ENCODE measurements around the gene RPS26.
A peak's percentile ranks its signal among the peaks of the same experiment; 100 is the strongest.

Gene RPS26

DNA sequence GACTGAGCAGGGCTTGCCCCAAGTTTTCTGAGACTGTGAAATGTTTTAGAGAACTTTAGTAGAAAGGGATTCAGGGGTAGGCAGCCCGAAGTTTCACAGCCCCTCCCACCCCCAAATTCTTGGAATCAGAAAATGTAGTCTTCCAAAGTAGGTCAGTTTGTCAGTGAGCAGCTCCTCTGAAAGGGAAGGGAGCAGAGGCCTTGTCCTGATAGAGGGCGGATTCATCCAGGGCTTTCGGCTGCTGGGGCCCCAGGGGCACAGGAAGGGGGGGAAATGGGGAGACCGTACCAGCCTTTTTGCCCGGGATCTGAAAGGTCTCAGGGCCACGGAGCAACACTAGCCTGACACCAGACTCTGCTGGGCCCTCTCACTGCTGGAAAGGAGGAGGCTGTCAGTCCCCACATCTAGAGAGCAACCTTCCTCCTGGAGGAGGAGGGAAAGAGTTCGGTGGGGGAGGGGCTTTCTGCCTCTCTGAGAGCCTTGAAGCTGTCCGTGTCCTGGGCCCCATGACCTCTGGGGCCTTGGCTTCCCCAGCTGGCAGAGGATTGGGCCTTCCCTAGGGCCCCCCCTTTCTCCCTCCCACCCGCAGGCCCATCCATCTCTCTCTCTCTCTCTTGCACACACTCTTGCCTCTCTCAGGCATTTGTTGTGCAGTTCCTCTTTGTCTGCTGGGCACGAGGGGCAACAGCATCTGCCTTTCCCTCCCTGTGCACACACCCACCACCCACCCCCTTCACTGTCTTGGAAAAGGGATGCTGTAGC, 21.1 kb upstream of the RPS26 start, which contains the start of gene IKZF4:
IKZF4 (plus strand) TSS at position 621 of the 762 bp plus-strand sequence. CDS start 451 bp downstream, outside the sequence.
- Histone ChIP-seq H3K27me3 (ENCODE audit: control insufficient read depth in 5 of 5, insufficient read depth in 4 of 5, low read length in 5 of 5) (no peaks in the 10 kb centered on the region), H3K9me3 (ENCODE audit: control insufficient read depth in 5 of 5, low read length in 5 of 5) (no peaks in the 10 kb centered on the region), H3K27ac (ENCODE audit: low read depth, low read length) (peak within 1 kb of the TSS; percentile 58), H3K4me1 (ENCODE audit: control insufficient read depth in 5 of 5, insufficient read depth in 5 of 5, low read length in 5 of 5) (peaks cover 0 to 23% (median 18%) of the 10 kb centered on the region in 5 donors), H3K36me3 (ENCODE audit: control insufficient read depth in 5 of 5, insufficient read depth in 5 of 5, low read length in 5 of 5) (peaks cover 0 to 27% (median 13%) of the 10 kb centered on the region in 5 donors), H3K4me3 (ENCODE audit: low read depth in 1 of 5, low read length in 5 of 5) (peak within 1 kb of the TSS; percentile 10 to 64 (median 36)), H3K9ac (ENCODE audit: low read length in 5 of 5) (peak within 1 kb of the TSS in 3 of 5 donors; percentile 37 to 72 (median 52))

DNA sequence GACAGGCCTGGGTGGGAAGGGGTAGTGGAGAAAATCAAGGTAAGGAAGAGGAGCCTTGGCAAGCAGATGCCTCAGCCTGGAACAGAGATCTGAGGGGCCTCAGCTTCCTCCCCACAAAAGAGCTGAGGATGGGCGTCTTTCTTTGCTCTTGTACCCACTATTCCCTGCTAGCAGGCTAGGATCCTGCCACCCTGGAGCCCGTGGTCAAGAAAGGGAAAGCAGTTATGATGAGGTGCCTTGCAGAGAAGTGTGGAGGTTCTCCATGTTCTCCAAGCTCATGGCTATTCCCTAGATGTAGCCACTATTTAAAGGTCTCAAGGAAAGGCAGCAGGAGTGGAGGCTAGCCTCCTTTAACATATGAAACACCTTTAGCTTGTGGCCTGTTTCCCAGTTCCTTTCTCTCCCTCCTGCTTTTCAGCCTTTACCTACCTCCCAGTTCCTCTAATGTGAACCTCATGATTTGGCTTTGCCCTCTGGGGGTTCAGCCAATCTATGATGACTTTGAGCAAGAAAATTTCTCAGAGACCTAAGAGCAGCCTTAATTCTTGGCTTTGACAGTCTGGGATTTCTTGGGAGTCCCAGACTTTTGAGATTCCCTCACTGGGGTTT, 19.7 kb upstream of the RPS26 start:
- H3K9ac ChIP-seq (ENCODE audit: low read length in 5 of 5) = peak overlapping the region in 4 of 5 donors; percentile 4 to 52 (median 28)
- peaks cover 0 to 38% (median 16%) of the 10 kb centered on the region in 5 donors for H3K36me3 ChIP-seq (ENCODE audit: control insufficient read depth in 5 of 5, insufficient read depth in 5 of 5, low read length in 5 of 5)
- peaks cover 0 to 23% (median 18%) of the 10 kb centered on the region in 5 donors for H3K4me1 ChIP-seq (ENCODE audit: control insufficient read depth in 5 of 5, insufficient read depth in 5 of 5, low read length in 5 of 5)
- no peaks in the 10 kb centered on the region for H3K9me3 ChIP-seq (ENCODE audit: control insufficient read depth in 5 of 5, low read length in 5 of 5)
- no peaks in the 10 kb centered on the region for H3K27me3 ChIP-seq (ENCODE audit: control insufficient read depth in 5 of 5, insufficient read depth in 4 of 5, low read length in 5 of 5)
- H3K4me3 ChIP-seq (ENCODE audit: low read depth in 1 of 5, low read length in 5 of 5) = peak overlapping the region; percentile 10 to 64 (median 36)
- H3K27ac ChIP-seq (ENCODE audit: low read depth, low read length) = peak overlapping the region; percentile 37

DNA sequence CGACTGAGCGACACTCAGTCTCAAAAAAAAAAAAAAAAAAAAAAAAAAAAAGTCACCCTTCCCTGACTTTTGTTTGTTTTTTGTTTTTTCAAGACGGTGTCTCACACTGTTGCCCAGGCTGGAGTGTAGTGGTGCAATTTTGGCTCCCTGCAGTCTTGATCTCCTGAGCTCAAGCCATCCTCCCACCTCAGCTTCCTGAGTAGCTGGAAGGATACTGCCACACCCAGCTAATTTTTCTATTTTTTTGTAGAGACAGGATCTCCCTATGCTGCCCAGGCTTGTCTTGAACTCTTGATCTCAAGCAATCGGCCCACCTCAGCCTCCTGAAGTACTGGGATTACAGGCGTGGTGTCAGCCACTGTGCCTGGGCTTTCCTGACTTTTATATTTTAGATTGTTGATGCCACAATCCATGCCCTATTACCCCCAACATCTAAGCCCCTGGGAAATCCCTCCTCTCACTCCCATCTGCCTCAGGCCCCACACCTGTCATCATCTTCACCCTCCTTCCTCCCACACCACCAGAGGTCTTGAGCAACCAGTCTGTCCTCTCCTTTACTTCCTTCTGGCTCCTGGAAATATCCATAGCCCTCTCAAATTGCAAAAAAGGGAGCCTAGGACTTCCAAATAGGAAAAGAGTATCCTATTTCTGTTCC, 13.1 kb upstream of the RPS26 start:
- no peaks in the 10 kb centered on the region for H3K27me3 ChIP-seq (ENCODE audit: control insufficient read depth in 5 of 5, insufficient read depth in 4 of 5, low read length in 5 of 5)
- H3K4me1 ChIP-seq (ENCODE audit: control insufficient read depth in 5 of 5, insufficient read depth in 5 of 5, low read length in 5 of 5) = peaks cover 0 to 11% (median 4%) of the 10 kb centered on the region in 5 donors
- H3K9ac ChIP-seq (ENCODE audit: low read length in 5 of 5) = peak overlapping the region in 2 of 5 donors; percentile 6 to 52
- no peaks in the 10 kb centered on the region for H3K9me3 ChIP-seq (ENCODE audit: control insufficient read depth in 5 of 5, low read length in 5 of 5)
- no peak overlapping the region for H3K4me3 ChIP-seq (ENCODE audit: low read depth in 1 of 5, low read length in 5 of 5)
- peak overlapping the region; percentile 21 for H3K27ac ChIP-seq (ENCODE audit: low read depth, low read length)
- H3K36me3 ChIP-seq (ENCODE audit: control insufficient read depth in 5 of 5, insufficient read depth in 5 of 5, low read length in 5 of 5) = peaks cover 0 to 50% (median 34%) of the 10 kb centered on the region in 5 donors

DNA sequence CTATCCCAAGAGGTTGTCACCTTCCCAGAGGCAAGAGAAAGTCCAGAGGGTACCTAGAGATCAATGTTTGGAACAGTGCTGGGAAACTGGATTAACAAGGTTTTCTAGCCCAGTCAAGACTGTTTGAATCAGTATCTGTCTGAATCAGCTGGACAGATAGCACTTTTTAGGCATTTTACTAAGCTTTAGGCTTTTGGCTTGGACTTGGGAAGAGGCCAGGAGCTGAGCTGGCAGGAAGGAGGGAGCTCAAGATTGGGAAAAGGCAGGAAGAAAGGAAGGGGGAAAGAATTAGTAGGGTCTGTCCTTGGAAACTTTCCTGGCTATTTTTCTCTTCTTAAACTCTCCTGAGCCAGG, 12.6 kb upstream of the RPS26 start:
- peak overlapping the region in 3 of 5 donors; percentile 6 to 52 (median 43) for H3K9ac ChIP-seq (ENCODE audit: low read length in 5 of 5)
- H3K36me3 ChIP-seq (ENCODE audit: control insufficient read depth in 5 of 5, insufficient read depth in 5 of 5, low read length in 5 of 5) = peaks cover 0 to 52% (median 34%) of the 10 kb centered on the region in 5 donors
- H3K4me3 ChIP-seq (ENCODE audit: low read depth in 1 of 5, low read length in 5 of 5) = no peak overlapping the region
- peaks cover 0 to 11% (median 4%) of the 10 kb centered on the region in 5 donors for H3K4me1 ChIP-seq (ENCODE audit: control insufficient read depth in 5 of 5, insufficient read depth in 5 of 5, low read length in 5 of 5)
- H3K27me3 ChIP-seq (ENCODE audit: control insufficient read depth in 5 of 5, insufficient read depth in 4 of 5, low read length in 5 of 5) = no peaks in the 10 kb centered on the region
- H3K27ac ChIP-seq (ENCODE audit: low read depth, low read length) = peak overlapping the region; percentile 21
- H3K9me3 ChIP-seq (ENCODE audit: control insufficient read depth in 5 of 5, low read length in 5 of 5) = no peaks in the 10 kb centered on the region

DNA sequence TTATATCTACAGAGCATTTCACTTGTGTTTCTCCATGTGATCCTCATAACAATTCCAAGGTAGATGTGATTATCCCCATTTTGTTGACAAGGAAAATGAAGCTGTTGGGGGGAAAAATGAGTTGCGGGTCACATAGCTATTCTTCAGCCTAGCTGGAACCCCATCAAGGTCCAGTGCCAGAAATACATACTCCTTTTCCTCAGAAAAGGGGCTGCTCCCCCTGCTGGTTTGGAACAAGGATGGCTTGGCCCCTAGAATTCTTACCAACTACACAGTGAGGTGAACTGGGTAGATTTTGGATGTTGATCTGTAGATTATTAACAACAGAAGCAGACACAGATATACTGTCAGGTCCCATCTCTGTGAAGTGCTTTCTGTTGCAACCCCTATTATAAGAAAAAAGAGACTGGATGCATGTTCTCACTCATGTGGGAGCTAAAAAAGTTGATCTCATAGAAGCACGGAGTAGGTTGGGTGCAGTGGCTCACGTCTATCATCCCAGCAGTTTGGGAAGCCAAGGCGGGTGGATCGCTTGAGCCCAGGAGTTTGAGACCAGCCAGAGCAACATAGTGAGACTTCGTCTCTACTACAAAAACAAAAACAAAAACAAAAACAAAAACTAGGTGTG, 11.9 kb upstream of the RPS26 start:
- no peaks in the 10 kb centered on the region for H3K27me3 ChIP-seq (ENCODE audit: control insufficient read depth in 5 of 5, insufficient read depth in 4 of 5, low read length in 5 of 5)
- no peak overlapping the region for H3K4me3 ChIP-seq (ENCODE audit: low read depth in 1 of 5, low read length in 5 of 5)
- peaks cover 0 to 11% (median 4%) of the 10 kb centered on the region in 5 donors for H3K4me1 ChIP-seq (ENCODE audit: control insufficient read depth in 5 of 5, insufficient read depth in 5 of 5, low read length in 5 of 5)
- H3K36me3 ChIP-seq (ENCODE audit: control insufficient read depth in 5 of 5, insufficient read depth in 5 of 5, low read length in 5 of 5) = peaks cover 0 to 54% (median 41%) of the 10 kb centered on the region in 5 donors
- H3K9ac ChIP-seq (ENCODE audit: low read length in 5 of 5) = peak overlapping the region in 2 of 5 donors; percentile 43 to 52
- no peaks in the 10 kb centered on the region for H3K9me3 ChIP-seq (ENCODE audit: control insufficient read depth in 5 of 5, low read length in 5 of 5)
- peak overlapping the region; percentile 21 for H3K27ac ChIP-seq (ENCODE audit: low read depth, low read length)

DNA sequence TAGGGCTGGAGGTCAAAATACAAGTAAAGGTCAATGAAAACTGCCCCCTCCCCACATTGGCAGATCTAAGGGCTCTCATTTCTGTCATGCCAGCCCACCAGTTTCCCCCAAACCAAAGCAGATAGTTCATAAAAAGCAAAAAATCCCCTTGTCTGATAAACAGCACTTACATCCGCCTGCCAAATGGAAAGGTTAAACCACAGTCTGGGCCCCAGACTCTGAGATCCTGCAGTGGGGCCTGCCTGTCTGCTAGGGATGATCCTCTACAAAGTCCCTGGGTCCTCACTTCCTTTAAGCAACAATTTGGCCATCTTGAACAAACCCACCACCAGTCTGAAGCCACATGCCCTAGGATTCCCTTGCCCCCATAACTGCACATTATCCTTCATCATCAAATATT, 9.7 kb upstream of the RPS26 start:
- no peak overlapping the region for H3K4me3 ChIP-seq (ENCODE audit: low read depth in 1 of 5, low read length in 5 of 5)
- peaks cover 0 to 50% (median 41%) of the 10 kb centered on the region in 5 donors for H3K36me3 ChIP-seq (ENCODE audit: control insufficient read depth in 5 of 5, insufficient read depth in 5 of 5, low read length in 5 of 5)
- H3K4me1 ChIP-seq (ENCODE audit: control insufficient read depth in 5 of 5, insufficient read depth in 5 of 5, low read length in 5 of 5) = peaks cover 1 to 13% (median 4%) of the 10 kb centered on the region in 5 donors
- H3K9ac ChIP-seq (ENCODE audit: low read length in 5 of 5) = no peak overlapping the region
- no peaks in the 10 kb centered on the region for H3K9me3 ChIP-seq (ENCODE audit: control insufficient read depth in 5 of 5, low read length in 5 of 5)
- no peak overlapping the region for H3K27ac ChIP-seq (ENCODE audit: low read depth, low read length)
- H3K27me3 ChIP-seq (ENCODE audit: control insufficient read depth in 5 of 5, insufficient read depth in 4 of 5, low read length in 5 of 5) = no peaks in the 10 kb centered on the region

DNA sequence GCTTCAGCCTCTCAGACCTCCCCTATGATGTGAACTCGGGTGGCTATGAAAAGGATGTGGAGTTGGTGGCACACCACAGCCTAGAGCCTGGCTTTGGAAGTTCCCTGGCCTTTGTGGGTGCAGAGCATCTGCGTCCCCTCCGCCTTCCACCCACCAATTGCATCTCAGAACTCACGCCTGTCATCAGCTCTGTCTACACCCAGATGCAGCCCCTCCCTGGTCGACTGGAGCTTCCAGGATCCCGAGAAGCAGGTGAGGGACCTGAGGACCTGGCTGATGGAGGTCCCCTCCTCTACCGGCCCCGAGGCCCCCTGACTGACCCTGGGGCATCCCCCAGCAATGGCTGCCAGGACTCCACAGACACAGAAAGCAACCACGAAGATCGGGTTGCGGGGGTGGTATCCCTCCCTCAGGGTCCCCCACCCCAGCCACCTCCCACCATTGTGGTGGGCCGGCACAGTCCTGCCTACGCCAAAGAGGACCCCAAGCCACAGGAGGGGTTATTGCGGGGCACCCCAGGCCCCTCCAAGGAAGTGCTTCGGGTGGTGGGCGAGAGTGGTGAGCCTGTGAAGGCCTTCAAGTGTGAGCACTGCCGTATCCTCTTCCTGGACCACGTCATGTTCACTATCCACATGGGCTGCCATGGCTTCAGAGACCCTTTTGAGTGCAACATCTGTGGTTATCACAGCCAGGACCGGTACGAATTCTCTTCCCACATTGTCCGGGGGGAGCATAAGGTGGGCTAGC, 7.0 kb upstream of the RPS26 start:
- Histone ChIP-seq H3K27ac (ENCODE audit: low read depth, low read length) (no peak overlapping the region), H3K4me1 (ENCODE audit: control insufficient read depth in 5 of 5, insufficient read depth in 5 of 5, low read length in 5 of 5) (peaks cover 3 to 14% (median 8%) of the 10 kb centered on the region in 5 donors), H3K27me3 (ENCODE audit: control insufficient read depth in 5 of 5, insufficient read depth in 4 of 5, low read length in 5 of 5) (no peaks in the 10 kb centered on the region), H3K9me3 (ENCODE audit: control insufficient read depth in 5 of 5, low read length in 5 of 5) (no peaks in the 10 kb centered on the region), H3K9ac (ENCODE audit: low read length in 5 of 5) (no peak overlapping the region), H3K4me3 (ENCODE audit: low read depth in 1 of 5, low read length in 5 of 5) (no peak overlapping the region), H3K36me3 (ENCODE audit: control insufficient read depth in 5 of 5, insufficient read depth in 5 of 5, low read length in 5 of 5) (peaks cover 0 to 40% (median 32%) of the 10 kb centered on the region in 5 donors)

DNA sequence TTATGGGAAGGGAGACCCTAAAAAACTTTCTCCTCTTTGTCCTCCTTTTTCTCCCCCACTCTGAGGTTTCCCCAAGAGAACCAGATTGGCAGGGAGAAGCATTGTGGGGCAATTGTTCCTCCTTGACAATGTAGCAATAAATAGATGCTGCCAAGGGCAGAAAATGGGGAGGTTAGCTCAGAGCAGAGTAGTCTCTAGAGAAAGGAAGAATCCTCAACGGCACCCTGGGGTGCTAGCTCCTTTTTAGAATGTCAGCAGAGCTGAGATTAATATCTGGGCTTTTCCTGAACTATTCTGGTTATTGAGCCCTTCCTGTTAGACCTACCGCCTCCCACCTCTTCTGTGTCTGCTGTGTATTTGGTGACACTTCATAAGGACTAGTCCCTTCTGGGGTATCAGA, 4.6 kb upstream of the RPS26 start:
- no peak overlapping the region for H3K27ac ChIP-seq (ENCODE audit: low read depth, low read length)
- H3K27me3 ChIP-seq (ENCODE audit: control insufficient read depth in 5 of 5, insufficient read depth in 4 of 5, low read length in 5 of 5) = no peaks in the 10 kb centered on the region
- no peaks in the 10 kb centered on the region for H3K9me3 ChIP-seq (ENCODE audit: control insufficient read depth in 5 of 5, low read length in 5 of 5)
- H3K4me3 ChIP-seq (ENCODE audit: low read depth in 1 of 5, low read length in 5 of 5) = peak overlapping the region in 1 of 5 donors; percentile 16
- H3K4me1 ChIP-seq (ENCODE audit: control insufficient read depth in 5 of 5, insufficient read depth in 5 of 5, low read length in 5 of 5) = peaks cover 5 to 21% (median 15%) of the 10 kb centered on the region in 5 donors
- H3K36me3 ChIP-seq (ENCODE audit: control insufficient read depth in 5 of 5, insufficient read depth in 5 of 5, low read length in 5 of 5) = peaks cover 0 to 37% (median 31%) of the 10 kb centered on the region in 5 donors
- peak overlapping the region in 2 of 5 donors; percentile 48 to 51 for H3K9ac ChIP-seq (ENCODE audit: low read length in 5 of 5)

DNA sequence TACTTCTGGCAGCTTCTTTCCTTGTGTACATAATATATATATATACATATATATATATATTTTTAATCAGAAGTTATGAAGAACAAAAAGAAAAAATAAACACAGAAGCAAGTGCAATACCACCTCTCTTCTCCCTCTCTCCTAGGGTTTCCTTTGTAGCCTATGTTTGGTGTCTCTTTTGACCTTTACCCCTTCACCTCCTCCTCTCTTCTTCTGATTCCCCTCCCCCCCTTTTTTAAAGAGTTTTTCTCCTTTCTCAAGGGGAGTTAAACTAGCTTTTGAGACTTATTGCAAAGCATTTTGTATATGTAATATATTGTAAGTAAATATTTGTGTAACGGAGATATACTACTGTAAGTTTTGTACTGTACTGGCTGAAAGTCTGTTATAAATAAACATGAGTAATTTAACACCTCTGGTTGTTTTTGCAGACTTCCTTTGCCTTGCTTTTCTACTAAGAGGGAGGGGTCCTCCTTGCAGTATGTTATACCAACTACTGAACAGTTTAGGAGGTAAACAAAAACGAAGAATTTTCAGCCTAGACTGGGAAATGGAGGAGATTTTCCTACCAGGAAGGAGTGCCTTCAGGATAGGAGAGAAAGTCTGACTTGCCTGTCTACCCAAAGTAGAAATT, 3.6 kb upstream of the RPS26 start:
- H3K4me3 ChIP-seq (ENCODE audit: low read depth in 1 of 5, low read length in 5 of 5) = no peak overlapping the region
- H3K9me3 ChIP-seq (ENCODE audit: control insufficient read depth in 5 of 5, low read length in 5 of 5) = no peaks in the 10 kb centered on the region
- peaks cover 3 to 29% (median 23%) of the 10 kb centered on the region in 5 donors for H3K4me1 ChIP-seq (ENCODE audit: control insufficient read depth in 5 of 5, insufficient read depth in 5 of 5, low read length in 5 of 5)
- no peaks in the 10 kb centered on the region for H3K27me3 ChIP-seq (ENCODE audit: control insufficient read depth in 5 of 5, insufficient read depth in 4 of 5, low read length in 5 of 5)
- H3K27ac ChIP-seq (ENCODE audit: low read depth, low read length) = no peak overlapping the region
- H3K9ac ChIP-seq (ENCODE audit: low read length in 5 of 5) = no peak overlapping the region
- peaks cover 0 to 28% (median 21%) of the 10 kb centered on the region in 5 donors for H3K36me3 ChIP-seq (ENCODE audit: control insufficient read depth in 5 of 5, insufficient read depth in 5 of 5, low read length in 5 of 5)

All from subcutaneous abdominal adipose tissue (tissue), 5 donors.